SK-N-SH (cell line): ENCODE results near the gene FMN1. TPM values are rescaled to one million over a fixed set of nuclear protein-coding genes. Genes with fewer than 3 reads are reported as not detected.

Experiments
- CTCF ChIA-PET: fragments of 300-600, 350-600 bp; formaldehyde crosslinking; extraction: SDS; loops from one replicate; lab custom pipeline; 2021; lab: Yijun Ruan, JAX
- POLR2A ChIA-PET: fragments of 350-600 bp; sonication (Branson Sonifier 250); formaldehyde crosslinking; extraction: SDS; loops from one replicate; lab custom pipeline; 2020; ENCODE audit warnings: antibody characterized with exemption, inconsistent platforms; lab: Yijun Ruan, JAX
- DNase-seq: peaks from one replicate; pipeline ENCODE4 v3.0.0; 2012
- H2AFZ ChIP-seq: fragments of 200-600 bp; sonication (generic); 2 replicates; pipeline ENCODE4 v1.8.1; 2016; ENCODE audit warnings: antibody characterized with exemption, mild to moderate bottlenecking, low read depth
- H3F3A ChIP-seq: fragments of 200-600 bp; sonication (generic); replicated peaks from 2 replicates; pipeline ENCODE3; 2016; ENCODE audit warnings: antibody characterized with exemption, mild to moderate bottlenecking; ENCODE audit not compliant: insufficient read depth
- H3K27ac ChIP-seq, 2 experiments: fragments of 200-500 bp in 1 of 2; fragments of 200-600 bp in 1 of 2; sonication (Bioruptor generic) in 1 of 2; sonication (generic), shearing (Covaris generic) in 1 of 2; 2 replicates each; pipeline versions ENCODE4 v1.5.1 to v1.6.1; 2014 to 2016; ENCODE audit warnings: low read depth in 2 of 2, inconsistent platforms in 1 of 2, low read length in 1 of 2, mild to moderate bottlenecking in 1 of 2, mixed read lengths in 1 of 2
- H3K27me3 ChIP-seq: fragments of 200-600 bp; sonication (generic), shearing (Covaris generic); 2 replicates; pipeline ENCODE4 v1.6.1; 2016; ENCODE audit warnings: mixed run types; ENCODE audit not compliant: insufficient read depth
- H3K36me3 ChIP-seq, 2 experiments: fragments of 200-500 bp in 1 of 2; fragments of 200-600 bp in 1 of 2; sonication (Bioruptor generic) in 1 of 2; sonication (generic) in 1 of 2; replicated peaks in 1 of 2; 2 replicates each; pipeline versions ENCODE3 to v1.5.1; 2014 to 2016; ENCODE audit warnings: low read length in 1 of 2, mild to moderate bottlenecking in 1 of 2; ENCODE audit not compliant: insufficient read depth in 2 of 2, control insufficient read depth in 1 of 2
- H3K4me1 ChIP-seq, 2 experiments: fragments of 200-500 bp in 1 of 2; fragments of 200-600 bp in 1 of 2; sonication (Bioruptor generic) in 1 of 2; sonication (generic), shearing (Covaris generic) in 1 of 2; 2 replicates each; pipeline versions ENCODE4 v1.5.1 to v1.6.1; 2014 to 2016; ENCODE audit warnings: low read depth in 1 of 2, low read length in 1 of 2, mixed run types in 1 of 2; ENCODE audit not compliant: insufficient read depth in 2 of 2, control insufficient read depth in 1 of 2
- H3K4me2 ChIP-seq: fragments of 200-600 bp; sonication (generic), shearing (Covaris generic); 2 replicates; pipeline ENCODE4 v1.6.1; 2017; ENCODE audit warnings: mixed run types
- H3K4me3 ChIP-seq, 2 experiments: fragments of 200-500 bp in 1 of 2; fragments of 200-600 bp in 1 of 2; sonication (Bioruptor generic) in 1 of 2; sonication (generic), shearing (Covaris generic) in 1 of 2; 2 replicates each; pipeline versions ENCODE4 v1.5.1 to v1.8.1; 2014 to 2016; ENCODE audit warnings: low read depth in 2 of 2, inconsistent platforms in 1 of 2, low read length in 1 of 2, mild to moderate bottlenecking in 1 of 2, mixed read lengths in 1 of 2, moderate library complexity in 1 of 2
- H3K79me2 ChIP-seq: fragments of 200-600 bp; sonication (generic); 2 replicates; pipeline ENCODE4 v1.8.1; 2017; ENCODE audit warnings: mild to moderate bottlenecking; ENCODE audit not compliant: insufficient read depth
- H3K9ac ChIP-seq: fragments of 200-600 bp; sonication (generic); 2 replicates; pipeline ENCODE4 v1.6.1; 2017; ENCODE audit warnings: mixed run types
- H3K9me2 ChIP-seq: fragments of 200-600 bp; sonication (generic); 2 replicates; pipeline ENCODE4 v1.6.1; 2017; ENCODE audit warnings: mixed run types
- H3K9me3 ChIP-seq: fragments of 200-600 bp; sonication (generic); 2 replicates; pipeline ENCODE4 v1.6.1; 2017; ENCODE audit warnings: mixed run types, mild to moderate bottlenecking, moderate library complexity
- H4K20me1 ChIP-seq: fragments of 200-600 bp; sonication (generic); 2 replicates; pipeline ENCODE4 v1.6.1; 2017; ENCODE audit warnings: mild to moderate bottlenecking, mixed run types; ENCODE audit not compliant: insufficient read depth
- CTCF ChIP-seq: fragments of 200-600 bp; sonication (generic); IDR thresholded peaks from 2 replicates; pipeline ENCODE4 v1.6.1; 2017; ENCODE audit warnings: antibody characterized with exemption, mild to moderate bottlenecking, moderate library complexity
- ELF1 ChIP-seq: IDR thresholded peaks from 2 replicates; pipeline ENCODE4 v1.4.0; 2012
- EP300 ChIP-seq, 2 experiments: IDR thresholded peaks; 2 replicates each; pipeline versions ENCODE4 v1.4.0 to v1.6.1; 2012; ENCODE audit warnings: borderline replicate concordance in 1 of 2, low read depth in 1 of 2, low read length in 1 of 2
- FOSL2 ChIP-seq: IDR thresholded peaks from 2 replicates; pipeline ENCODE4 v1.4.0; 2012; ENCODE audit warnings: low read depth, mild to moderate bottlenecking, moderate library complexity, borderline replicate concordance
- GABPA ChIP-seq: IDR thresholded peaks from 2 replicates; pipeline ENCODE4 v1.4.0; 2012; ENCODE audit warnings: low read depth, mild to moderate bottlenecking
- GATA2 ChIP-seq: sonication (generic); formaldehyde crosslinking; IDR thresholded peaks from 2 replicates; pipeline ENCODE4 v1.5.0; 2020; ENCODE audit warnings: mild to moderate bottlenecking, missing genetic modification reagents
- IRF3 ChIP-seq: fragments of 150-350 bp; IDR thresholded peaks from 2 replicates; pipeline ENCODE4 v1.6.1; 2016; ENCODE audit warnings: mild to moderate bottlenecking, low read depth, low read length
- MAX ChIP-seq: IDR thresholded peaks from 2 replicates; pipeline ENCODE4 v1.4.0; 2012; ENCODE audit warnings: low read depth
- MEF2A ChIP-seq: IDR thresholded peaks from 2 replicates; pipeline ENCODE4 v1.4.0; 2012; ENCODE audit warnings: low read depth, borderline replicate concordance
- NRF1 ChIP-seq: IDR thresholded peaks from 2 replicates; pipeline ENCODE4 v1.6.1; 2012; ENCODE audit warnings: low read depth, mild to moderate bottlenecking, low read length
- POLR2AphosphoS5 ChIP-seq: IDR thresholded peaks from 2 replicates; pipeline ENCODE4 v1.6.1; 2012; ENCODE audit warnings: low read depth, low read length
- RAD21 ChIP-seq: IDR thresholded peaks from 2 replicates; pipeline ENCODE4 v1.6.1; 2012; ENCODE audit warnings: mild to moderate bottlenecking, low read length
- RFX5 ChIP-seq: IDR thresholded peaks from 2 replicates; pipeline ENCODE4 v1.6.1; 2012; ENCODE audit warnings: mild to moderate bottlenecking, improper control_type of control experiment, low read length
- SIN3A ChIP-seq: IDR thresholded peaks from 2 replicates; pipeline ENCODE4 v1.6.1; 2012; ENCODE audit warnings: low read depth, mild to moderate bottlenecking, low read length, moderate library complexity, borderline replicate concordance
- SMC3 ChIP-seq: IDR thresholded peaks from 2 replicates; pipeline ENCODE4 v1.6.1; 2012; ENCODE audit warnings: low read depth, low read length, improper control_type of control experiment
- YY1 ChIP-seq: IDR thresholded peaks from 2 replicates; pipeline ENCODE4 v1.4.0; 2012; ENCODE audit warnings: low read depth, mild to moderate bottlenecking
- ZBTB33 ChIP-seq: IDR thresholded peaks from 2 replicates; pipeline ENCODE4 v1.4.0; 2012; ENCODE audit warnings: low read depth, borderline replicate concordance
- WGBS: methylation state at CpG from one replicate; pipeline ENCODE4 v1.1.6; 2017; ENCODE audit warnings: low lambda C conversion rate; 5-methylcytosine and 5-hydroxymethylcytosine counted together
- polyA plus RNA-seq, 3 experiments: library from polyadenylated mRNA; depleted of rRNA; stranded (reverse); fragments of >200 nt; gene quantifications; 2 replicates each; pipeline ENCODE4 v1.2.3, GENCODE V29; 2012
- TF ChIP-seq, protein P1 (sequence below): IDR thresholded peaks from 2 replicates; pipeline ENCODE4; 2012

The FMN1 gene
- polyA plus RNA-seq, 1 of the 3 experiments (the other 2 are of a cell fraction), result 9.1 TPM

- no peak for DNase-seq
- Histone ChIP-seq H3K4me1 (peaks cover 0 to 6% of the 10 kb centered on the region in 2 experiments; a peak in 1 of 4 replicates), H3K27ac (peak overlapping the region in 1 of 2 experiments; percentile 12; a peak in 1 of 4 replicates), H3K4me3 (no peak overlapping the region), H4K20me1 (no peaks in the 10 kb centered on the region), H3K9me2 (no peaks in the 10 kb centered on the region), H3K79me2 (peaks cover 25% of the 10 kb centered on the region; the same call in 1 of the 2 replicates), H2AFZ (no peak overlapping the region), H3K9ac (no peak overlapping the region), H3K27me3 (no peaks in the 10 kb centered on the region), H3K9me3 (no peaks in the 10 kb centered on the region), H3K4me2 (no peak overlapping the region), H3K36me3 (peaks cover 49 to 72% of the 10 kb centered on the region in 2 experiments), H3F3A (peaks cover 13% of the 10 kb centered on the region)
- CTCF ChIA-PET, result interaction anchor here (1.1 to 2.0 kb wide), 4 partner anchors 18 to 242 kb away, joined by 3 to 4 read pairs (median 3); no protein-coding TSS in a partner anchor
- WGBS, result 100% methylated on average over 2 of the region's 2 CpGs
- TF ChIP-seq CTCF (no peak), ZBTB33 (no peak)
- POLR2A ChIA-PET, result no interaction called here
Measured at GRCh38 chr15:32904448-32904847, 290.1 kb downstream of the FMN1 start.

- H2AFZ ChIP-seq, result no peak overlapping the region
- no peaks in the 10 kb centered on the region for H3K27me3 ChIP-seq
- WGBS, result 79% methylated on average over 10 of the region's 10 CpGs
- H3K79me2 ChIP-seq, result peaks cover 28% of the 10 kb centered on the region; the same call in 1 of the 2 replicates
- H3F3A ChIP-seq, result peaks cover 13% of the 10 kb centered on the region
- H3K4me1 ChIP-seq, result no peaks in the 10 kb centered on the region
- no peaks in the 10 kb centered on the region for H3K9me2 ChIP-seq
- CTCF ChIA-PET, result interaction anchor here (0.7 to 2.0 kb wide), 4 partner anchors 17 to 797 kb away, joined by 3 to 4 read pairs (median 3); no protein-coding TSS in a partner anchor
- H3K9me3 ChIP-seq, result no peaks in the 10 kb centered on the region
- H3K27ac ChIP-seq, result peak overlapping the region in 1 of 2 experiments; percentile 12; a peak in 1 of 4 replicates
- no peak overlapping the region for H3K4me3 ChIP-seq
- no peak overlapping the region for H3K9ac ChIP-seq
- peaks cover 54 to 78% of the 10 kb centered on the region in 2 experiments for H3K36me3 ChIP-seq
- POLR2A ChIA-PET, result interaction anchor here (0.5 kb wide), 1 partner anchor 388 kb away, joined by 3 read pairs; no protein-coding TSS in a partner anchor
- no peaks in the 10 kb centered on the region for H4K20me1 ChIP-seq
- H3K4me2 ChIP-seq, result no peak overlapping the region
- no peak for DNase-seq
- TF ChIP-seq GATA2, result no peak
- no peak for TF ChIP-seq ELF1
- TF ChIP-seq YY1, result no peak
- TF ChIP-seq SMC3, result no peak
- no peak for TF ChIP-seq RAD21
- no peak for TF ChIP-seq FOSL2
- no peak for TF ChIP-seq MAX
- no peak for TF ChIP-seq MEF2A
- TF ChIP-seq, protein P1, sequence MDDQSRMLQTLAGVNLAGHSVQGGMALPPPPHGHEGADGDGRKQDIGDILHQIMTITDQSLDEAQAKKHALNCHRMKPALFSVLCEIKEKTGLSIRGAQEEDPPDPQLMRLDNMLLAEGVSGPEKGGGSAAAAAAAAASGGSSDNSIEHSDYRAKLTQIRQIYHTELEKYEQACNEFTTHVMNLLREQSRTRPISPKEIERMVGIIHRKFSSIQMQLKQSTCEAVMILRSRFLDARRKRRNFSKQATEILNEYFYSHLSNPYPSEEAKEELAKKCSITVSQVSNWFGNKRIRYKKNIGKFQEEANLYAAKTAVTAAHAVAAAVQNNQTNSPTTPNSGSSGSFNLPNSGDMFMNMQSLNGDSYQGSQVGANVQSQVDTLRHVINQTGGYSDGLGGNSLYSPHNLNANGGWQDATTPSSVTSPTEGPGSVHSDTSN, result no peak
- no peak for TF ChIP-seq GABPA
- TF ChIP-seq NRF1, result no peak
- TF ChIP-seq SIN3A, result no peak
- no peak for TF ChIP-seq RFX5
- TF ChIP-seq IRF3, result no peak
- no peak for TF ChIP-seq EP300 (IDR thresholded peaks at IDR 0.05; ENCODE audit: borderline replicate concordance in 1 of 2, low read depth in 1 of 2, low read length in 1 of 2)
- TF ChIP-seq POLR2AphosphoS5, result no peak
Measured at GRCh38 chr15:32903591-32904290, 290.8 kb downstream of the FMN1 start.
